ENCODE data around the gene PHACTR2. TPM values are rescaled to one million over a fixed set of nuclear protein-coding genes. Genes with fewer than 3 reads are reported as not detected.

Gene PHACTR2
- total and polyA plus RNA-seq, 2 of the 13 experiments (the other 11 are each of a cell fraction or from before 2014, with no cell fraction given), result 11.3 to 28.2 TPM

- TF ChIP-seq TERF1 (CRISPR knock-in tag; IDR thresholded peaks at IDR 0.05) (no peak), HNRNPUL1 (IDR thresholded peaks at IDR 0.05; ENCODE audit: low read depth, low read length) (no peak), DR1 (CRISPR knock-in tag; IDR thresholded peaks at IDR 0.05) (no peak)
- TF ChIP-seq, protein P1, sequence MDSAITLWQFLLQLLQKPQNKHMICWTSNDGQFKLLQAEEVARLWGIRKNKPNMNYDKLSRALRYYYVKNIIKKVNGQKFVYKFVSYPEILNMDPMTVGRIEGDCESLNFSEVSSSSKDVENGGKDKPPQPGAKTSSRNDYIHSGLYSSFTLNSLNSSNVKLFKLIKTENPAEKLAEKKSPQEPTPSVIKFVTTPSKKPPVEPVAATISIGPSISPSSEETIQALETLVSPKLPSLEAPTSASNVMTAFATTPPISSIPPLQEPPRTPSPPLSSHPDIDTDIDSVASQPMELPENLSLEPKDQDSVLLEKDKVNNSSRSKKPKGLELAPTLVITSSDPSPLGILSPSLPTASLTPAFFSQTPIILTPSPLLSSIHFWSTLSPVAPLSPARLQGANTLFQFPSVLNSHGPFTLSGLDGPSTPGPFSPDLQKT (CRISPR knock-in tag; IDR thresholded peaks at IDR 0.05; ENCODE audit: borderline replicate concordance), result no peak
- TF ChIP-seq, protein P2, sequence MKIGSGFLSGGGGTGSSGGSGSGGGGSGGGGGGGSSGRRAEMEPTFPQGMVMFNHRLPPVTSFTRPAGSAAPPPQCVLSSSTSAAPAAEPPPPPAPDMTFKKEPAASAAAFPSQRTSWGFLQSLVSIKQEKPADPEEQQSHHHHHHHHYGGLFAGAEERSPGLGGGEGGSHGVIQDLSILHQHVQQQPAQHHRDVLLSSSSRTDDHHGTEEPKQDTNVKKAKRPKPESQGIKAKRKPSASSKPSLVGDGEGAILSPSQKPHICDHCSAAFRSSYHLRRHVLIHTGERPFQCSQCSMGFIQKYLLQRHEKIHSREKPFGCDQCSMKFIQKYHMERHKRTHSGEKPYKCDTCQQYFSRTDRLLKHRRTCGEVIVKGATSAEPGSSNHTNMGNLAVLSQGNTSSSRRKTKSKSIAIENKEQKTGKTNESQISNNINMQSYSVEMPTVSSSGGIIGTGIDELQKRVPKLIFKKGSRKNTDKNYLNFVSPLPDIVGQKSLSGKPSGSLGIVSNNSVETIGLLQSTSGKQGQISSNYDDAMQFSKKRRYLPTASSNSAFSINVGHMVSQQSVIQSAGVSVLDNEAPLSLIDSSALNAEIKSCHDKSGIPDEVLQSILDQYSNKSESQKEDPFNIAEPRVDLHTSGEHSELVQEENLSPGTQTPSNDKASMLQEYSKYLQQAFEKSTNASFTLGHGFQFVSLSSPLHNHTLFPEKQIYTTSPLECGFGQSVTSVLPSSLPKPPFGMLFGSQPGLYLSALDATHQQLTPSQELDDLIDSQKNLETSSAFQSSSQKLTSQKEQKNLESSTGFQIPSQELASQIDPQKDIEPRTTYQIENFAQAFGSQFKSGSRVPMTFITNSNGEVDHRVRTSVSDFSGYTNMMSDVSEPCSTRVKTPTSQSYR (CRISPR knock-in tag; IDR thresholded peaks at IDR 0.05; ENCODE audit: borderline replicate concordance), result no peak
Observed at GRCh38 chr6:143762126-143762525, 84.4 kb downstream of the PHACTR2 start (continued).

GRCh38 chr6:143765422-143766184, 87.8 kb downstream of the PHACTR2 start:
- Histone ChIP-seq H3K4me2 (ENCODE audit: low read depth, low read length) (no peak overlapping the region), H3K27me3 (ENCODE audit: control insufficient read depth in 1 of 2, insufficient read depth in 2 of 2, low read length in 2 of 2) (no peaks in the 10 kb centered on the region), H3K4me1 (ENCODE audit: insufficient read depth, low read length) (no peaks in the 10 kb centered on the region), H3K27ac (ENCODE audit: extremely low read length, insufficient read depth, low read length) (no peak overlapping the region), H3K79me2 (ENCODE audit: insufficient read depth, low read length) (no peaks in the 10 kb centered on the region), H3K9me3 (ENCODE audit: low read length) (no peaks in the 10 kb centered on the region), H3K36me3 (replicated peaks in 1 of 2; ENCODE audit: control insufficient read depth in 1 of 2, insufficient read depth in 2 of 2, low read length in 2 of 2) (peaks cover 9 to 16% of the 10 kb centered on the region in 2 experiments; a peak in 4 of 5 replicates), H3K4me3 (replicated peaks in 1 of 3; ENCODE audit: insufficient read depth in 1 of 3, low read depth in 2 of 3, low read length in 3 of 3) (no peak overlapping the region), H4K20me1 (ENCODE audit: insufficient read depth, low read length) (no peaks in the 10 kb centered on the region), H2AFZ (ENCODE audit: low read length) (no peak overlapping the region), H3K9ac (ENCODE audit: insufficient read depth, low read depth, low read length) (no peak overlapping the region)
- FAIRE-seq (no peak), ATAC-seq (no peak), DNase-seq (ENCODE audit: low spot score) (no peak)
- ChIA-PET CTCF (ENCODE audit: low intra/inter-chr PET ratio, low total read pairs) (no interaction called here), POLR2A (no interaction called here)
- intact Hi-C loops (cut with micrococcal nuclease; ENCODE audit: unreplicated experiment), result no loop called here
- 92% methylated on average over 7 of the region's 8 CpGs for WGBS (ENCODE audit: low lambda C conversion rate)
- in situ Hi-C loops (cut with HindIII; ENCODE audit: extremely low pct_ligation_motif_present, low pct_unique_long_range_greater_than_20kb), result no loop called here
- BruUV-seq (replicated peaks), result no TSS peak
- TF ChIP-seq TAF1 (CRISPR knock-in tag; IDR thresholded peaks at IDR 0.05), result no peak
- TF ChIP-seq ZNF205 (CRISPR knock-in tag; IDR thresholded peaks at IDR 0.05), result no peak
- no peak for TF ChIP-seq ZNF414 (CRISPR knock-in tag; IDR thresholded peaks at IDR 0.05)
- TF ChIP-seq CCDC6 (CRISPR knock-in tag; IDR thresholded peaks at IDR 0.05), result no peak
- TF ChIP-seq, protein P3, sequence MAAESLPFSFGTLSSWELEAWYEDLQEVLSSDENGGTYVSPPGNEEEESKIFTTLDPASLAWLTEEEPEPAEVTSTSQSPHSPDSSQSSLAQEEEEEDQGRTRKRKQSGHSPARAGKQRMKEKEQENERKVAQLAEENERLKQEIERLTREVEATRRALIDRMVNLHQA (CRISPR knock-in tag; IDR thresholded peaks at IDR 0.05), result no peak
- no peak for TF ChIP-seq SNAPC2 (CRISPR knock-in tag; IDR thresholded peaks at IDR 0.05)
- no peak for TF ChIP-seq DR1 (CRISPR knock-in tag; IDR thresholded peaks at IDR 0.05)
- TF ChIP-seq, protein P4, sequence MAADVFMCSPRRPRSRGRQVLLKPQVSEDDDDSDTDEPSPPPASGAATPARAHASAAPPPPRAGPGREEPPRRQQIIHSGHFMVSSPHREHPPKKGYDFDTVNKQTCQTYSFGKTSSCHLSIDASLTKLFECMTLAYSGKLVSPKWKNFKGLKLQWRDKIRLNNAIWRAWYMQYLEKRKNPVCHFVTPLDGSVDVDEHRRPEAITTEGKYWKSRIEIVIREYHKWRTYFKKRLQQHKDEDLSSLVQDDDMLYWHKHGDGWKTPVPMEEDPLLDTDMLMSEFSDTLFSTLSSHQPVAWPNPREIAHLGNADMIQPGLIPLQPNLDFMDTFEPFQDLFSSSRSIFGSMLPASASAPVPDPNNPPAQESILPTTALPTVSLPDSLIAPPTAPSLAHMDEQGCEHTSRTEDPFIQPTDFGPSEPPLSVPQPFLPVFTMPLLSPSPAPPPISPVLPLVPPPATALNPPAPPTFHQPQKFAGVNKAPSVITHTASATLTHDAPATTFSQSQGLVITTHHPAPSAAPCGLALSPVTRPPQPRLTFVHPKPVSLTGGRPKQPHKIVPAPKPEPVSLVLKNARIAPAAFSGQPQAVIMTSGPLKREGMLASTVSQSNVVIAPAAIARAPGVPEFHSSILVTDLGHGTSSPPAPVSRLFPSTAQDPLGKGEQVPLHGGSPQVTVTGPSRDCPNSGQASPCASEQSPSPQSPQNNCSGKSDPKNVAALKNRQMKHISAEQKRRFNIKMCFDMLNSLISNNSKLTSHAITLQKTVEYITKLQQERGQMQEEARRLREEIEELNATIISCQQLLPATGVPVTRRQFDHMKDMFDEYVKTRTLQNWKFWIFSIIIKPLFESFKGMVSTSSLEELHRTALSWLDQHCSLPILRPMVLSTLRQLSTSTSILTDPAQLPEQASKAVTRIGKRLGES (CRISPR knock-in tag; IDR thresholded peaks at IDR 0.05; ENCODE audit: borderline replicate concordance), result no peak

Data from HepG2 (cell line).